ENCODE measurements around the gene WNT8B. TPM values are rescaled to one million over a fixed set of nuclear protein-coding genes. Genes with fewer than 3 reads are reported as not detected.
A peak's percentile ranks its signal among the peaks of the same experiment; 100 is the strongest.

The WNT8B gene
- total and polyA plus RNA-seq, 2 of the 13 experiments (the other 11 are each of a cell fraction or from before 2014, with no cell fraction given): 0.07 to 0.20 TPM

DNA sequence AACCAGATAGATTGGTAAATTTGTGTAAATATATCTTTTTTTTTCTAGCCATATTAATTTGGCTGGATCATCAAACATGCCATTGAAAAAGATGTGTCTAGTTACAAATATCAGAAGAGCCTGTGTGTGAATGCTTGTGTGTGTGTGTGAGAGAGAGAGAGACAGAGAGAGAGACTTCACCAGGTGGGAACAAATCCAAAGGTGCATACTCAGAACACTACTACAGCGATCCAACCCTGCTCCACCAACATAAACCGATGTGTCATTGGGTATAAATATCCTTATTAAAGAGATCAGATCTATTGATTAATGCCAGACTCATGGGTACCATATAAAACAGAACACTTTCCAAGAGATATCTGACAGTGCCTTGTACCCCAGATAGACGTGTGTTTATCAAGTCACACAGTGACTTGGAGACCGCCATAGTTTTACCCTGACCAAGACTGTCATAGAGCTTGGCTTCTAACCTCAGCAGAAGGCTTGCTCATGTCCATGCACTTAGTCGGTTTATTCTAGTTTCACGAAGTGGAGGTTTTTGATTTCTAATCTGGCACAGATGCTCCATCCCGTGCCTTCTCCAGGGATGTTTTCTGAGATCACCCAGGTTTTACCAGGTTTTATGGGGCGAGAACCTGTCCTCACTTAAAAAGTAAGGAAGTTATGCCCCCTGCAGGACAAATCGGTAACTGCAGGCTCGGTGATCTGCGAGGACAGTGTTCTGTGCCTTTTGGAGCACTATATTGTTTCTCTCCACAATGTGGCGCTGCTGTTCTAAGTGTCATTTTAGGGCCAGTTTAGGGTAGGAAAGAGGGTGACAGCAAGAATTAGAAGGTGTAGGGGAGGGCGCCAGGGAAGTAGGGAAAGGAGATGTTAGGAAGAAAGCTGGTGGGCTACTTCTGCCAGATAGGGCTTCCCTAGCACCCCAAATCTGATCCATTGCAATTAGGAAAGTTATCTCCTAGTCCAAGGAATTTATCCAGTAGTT lies 29.3 kb upstream of the WNT8B start (continued):
- no peak for TF ChIP-seq ZIK1 (CRISPR knock-in tag; IDR thresholded peaks at IDR 0.05; ENCODE audit: borderline replicate concordance, low read depth)
- TF ChIP-seq ZNF572 (CRISPR knock-in tag; IDR thresholded peaks at IDR 0.05): no peak
- peak; percentile 89 for TF ChIP-seq XRCC5 (optimal IDR thresholded peaks at IDR 0.05; ENCODE audit: low read length)
- TF ChIP-seq AKAP8 (CRISPR knock-in tag; IDR thresholded peaks at IDR 0.05): no peak
- TF ChIP-seq ZBED4 (CRISPR knock-in tag; IDR thresholded peaks at IDR 0.05; ENCODE audit: borderline replicate concordance): 0 out of 2 replicates have a peak, but pooled peaks have one; percentile 37
- no peak for TF ChIP-seq SSRP1 (CRISPR knock-in tag; IDR thresholded peaks at IDR 0.05)
- no peak for TF ChIP-seq CC2D1A (CRISPR knock-in tag; IDR thresholded peaks at IDR 0.05)
- no peak for TF ChIP-seq ZNF253 (CRISPR knock-in tag; IDR thresholded peaks at IDR 0.05; ENCODE audit: borderline replicate concordance)
- no peak for TF ChIP-seq ZHX2 (IDR thresholded peaks at IDR 0.05; ENCODE audit: low read depth)
- no peak for TF ChIP-seq ZHX2 (CRISPR knock-in tag; IDR thresholded peaks at IDR 0.05; ENCODE audit: borderline replicate concordance)
- TF ChIP-seq ZNF547 (CRISPR knock-in tag; IDR thresholded peaks at IDR 0.05): no peak
- TF ChIP-seq REPIN1 (CRISPR knock-in tag; IDR thresholded peaks at IDR 0.05; ENCODE audit: borderline replicate concordance, low read depth): peak; percentile 72; the same call in 1 of the 2 replicates
- 0 out of 2 replicates have a peak, but pooled peaks have one; percentile 57 for TF ChIP-seq ZSCAN9 (CRISPR knock-in tag; IDR thresholded peaks at IDR 0.05; ENCODE audit: borderline replicate concordance)
- TF ChIP-seq AGO2 (optimal IDR thresholded peaks at IDR 0.05; ENCODE audit: low read depth, low read length): no peak
- TF ChIP-seq ZNF546 (CRISPR knock-in tag; conservative IDR thresholded peaks at IDR 0.05): no peak
- 0 out of 2 replicates have a peak, but pooled peaks have one; percentile 33 for TF ChIP-seq ZSCAN31 (CRISPR knock-in tag; IDR thresholded peaks at IDR 0.05; ENCODE audit: low read depth)
- peak; percentile 61; the same call in 1 of the 2 replicates for TF ChIP-seq MIXL1 (CRISPR knock-in tag; IDR thresholded peaks at IDR 0.05)

Measured in HepG2 (cell line).